Activated gamma-delta T cell treated with anti-CD3 and anti-CD28 coated beads, Interleukin-2, amount 50 U/mL, for 16 hours (primary cell): ENCODE results near the gene MMUT.
"Not testable (repeated sequence)": the region's sequence is repeated elsewhere in the genome, so short reads cannot be mapped to it uniquely, and the experiment has no call there.

Source experiments
- DNase-seq: peaks from one replicate; pipeline ENCODE4 v3.0.0-alpha.2; 2020; ENCODE audit warnings: low read depth

MMUT gene

DNA sequence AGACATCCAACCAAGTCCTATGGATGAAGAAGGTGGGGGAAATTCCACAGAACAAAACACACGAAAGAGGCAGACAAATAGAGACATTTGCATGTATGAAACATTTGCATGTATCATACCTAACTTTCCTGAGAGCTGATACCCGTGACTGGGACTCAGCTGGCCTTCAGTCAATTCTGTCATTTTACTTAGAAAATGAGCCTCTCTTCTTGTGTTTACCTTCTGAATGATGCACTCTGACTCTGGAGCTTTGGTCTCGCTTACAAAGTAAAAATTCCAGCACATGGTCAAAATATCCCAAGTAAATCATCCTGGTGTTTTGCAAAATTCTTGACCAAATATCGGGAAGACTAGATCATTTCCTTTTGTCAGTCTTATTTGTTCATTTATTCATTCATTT lies 46.9 kb downstream of the MMUT start:
- DNase-seq: no peak

DNA sequence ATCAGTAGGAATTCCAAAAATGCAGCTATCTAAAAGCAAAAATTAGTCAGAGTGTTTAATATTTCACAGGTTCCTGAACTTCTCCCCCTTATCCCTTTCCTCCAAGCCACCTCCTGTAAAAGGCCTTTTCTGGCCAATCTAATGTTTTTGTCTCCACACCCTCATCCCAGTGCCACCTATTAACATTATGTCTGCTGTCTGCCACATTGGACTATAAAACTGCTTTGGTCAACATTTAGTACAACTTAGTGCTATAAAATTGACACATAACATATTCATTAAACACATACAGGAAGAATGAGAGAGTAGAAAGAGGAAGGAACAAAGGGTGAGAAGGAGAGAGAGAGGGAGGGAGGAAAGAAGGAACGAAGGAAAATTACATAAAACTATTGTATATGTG lies 47.7 kb downstream of the MMUT start:
- DNase-seq: no peak

DNA sequence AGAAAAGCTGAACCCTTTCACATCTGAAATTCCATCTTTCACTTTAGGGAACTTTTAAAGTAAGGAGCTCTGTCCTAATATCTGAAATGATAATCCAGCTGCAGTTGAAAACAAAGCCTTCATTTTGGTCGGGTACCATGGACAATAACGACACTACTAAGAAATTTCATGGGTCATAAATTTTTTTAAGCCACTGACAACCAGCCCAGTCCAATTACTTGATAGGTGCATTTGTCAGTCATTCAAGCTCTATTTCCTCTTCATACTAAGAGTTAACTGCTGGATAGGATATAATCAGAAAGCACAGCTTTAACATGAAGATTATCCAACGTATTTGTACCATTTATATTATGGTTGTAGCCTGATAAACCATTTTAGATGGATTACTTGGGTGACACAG lies 52.5 kb downstream of the MMUT start:
- DNase-seq: no peak

DNA sequence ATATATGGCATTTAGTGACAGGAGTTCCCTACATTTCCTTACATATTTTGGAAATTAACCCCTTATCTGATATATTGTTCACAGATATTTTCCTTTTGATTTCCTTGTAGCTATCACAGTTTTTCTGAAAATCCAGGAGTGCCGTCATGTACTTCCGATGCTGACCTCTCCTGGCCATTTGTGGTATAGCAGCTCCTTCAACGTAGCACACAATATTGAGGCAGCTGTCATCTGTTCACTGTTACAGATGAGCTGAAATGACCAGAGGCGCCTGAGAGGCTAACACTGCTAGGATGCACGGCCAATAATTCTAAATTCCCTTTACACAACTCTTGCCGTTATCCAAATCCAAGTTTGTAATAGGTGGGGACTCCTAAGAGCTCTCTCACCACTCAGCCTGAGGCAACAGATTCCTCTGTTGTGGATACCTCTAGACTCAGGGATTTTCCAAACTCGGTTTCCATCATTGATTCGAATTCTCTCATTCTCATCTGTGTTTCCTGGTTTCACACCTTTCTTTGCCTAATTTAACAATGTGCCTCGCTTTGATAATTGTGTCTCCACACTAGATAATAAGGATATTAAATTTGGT lies 53.0 kb downstream of the MMUT start:
- peak; percentile 24 for DNase-seq

DNA sequence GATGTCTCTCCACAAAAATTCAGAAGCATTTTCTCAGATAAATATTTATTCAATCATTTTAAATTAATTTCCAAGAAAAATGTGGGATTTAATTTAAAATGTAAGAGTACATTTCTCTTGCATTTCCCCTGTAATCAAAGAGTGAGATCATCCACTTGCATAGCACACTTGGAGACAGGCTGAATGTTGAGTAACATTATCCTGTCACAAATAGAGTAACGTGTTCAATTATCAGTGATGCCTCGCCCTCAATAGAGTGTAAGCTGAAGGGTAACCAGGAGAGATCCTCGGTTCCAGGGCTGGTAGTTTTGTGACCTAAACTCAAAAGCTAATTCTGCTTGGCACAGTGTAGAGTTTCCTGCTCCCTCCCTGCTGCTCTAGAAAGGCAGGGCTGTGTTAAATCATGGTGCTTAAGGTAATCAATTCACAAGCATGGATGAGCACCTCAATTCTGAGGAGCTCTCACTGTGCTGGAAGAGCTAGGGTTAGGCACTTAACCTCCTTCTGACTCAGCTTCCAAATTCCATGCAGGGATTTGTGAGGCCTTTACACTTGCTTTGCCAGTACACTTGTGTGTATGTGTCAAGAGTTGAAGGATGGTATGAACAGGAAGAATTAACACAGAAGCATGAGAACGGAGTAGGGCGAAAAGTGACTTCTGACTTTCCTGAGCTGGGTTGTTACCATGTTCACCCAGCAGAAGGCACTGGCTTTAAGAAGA lies 56.6 kb downstream of the MMUT start:
- DNase-seq: no peak

DNA sequence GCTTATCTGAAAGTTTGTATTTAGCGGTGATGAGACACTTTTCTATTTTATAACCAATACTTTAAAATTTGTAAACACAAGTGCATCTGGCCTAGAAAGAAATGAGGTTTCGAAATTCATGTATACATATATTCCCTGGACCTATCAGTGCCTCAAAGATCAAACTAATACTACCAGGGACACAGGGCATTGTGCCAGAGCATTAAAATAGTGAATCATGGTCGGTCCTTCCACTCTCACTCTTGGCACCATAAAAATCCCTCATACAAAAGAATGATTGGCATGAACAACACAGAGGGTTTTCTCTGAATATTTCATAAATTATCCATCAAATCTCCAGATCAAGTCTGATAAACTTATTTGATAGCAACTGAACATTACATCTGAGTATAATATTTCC lies 62.0 kb downstream of the MMUT start:
- no peak for DNase-seq

DNA sequence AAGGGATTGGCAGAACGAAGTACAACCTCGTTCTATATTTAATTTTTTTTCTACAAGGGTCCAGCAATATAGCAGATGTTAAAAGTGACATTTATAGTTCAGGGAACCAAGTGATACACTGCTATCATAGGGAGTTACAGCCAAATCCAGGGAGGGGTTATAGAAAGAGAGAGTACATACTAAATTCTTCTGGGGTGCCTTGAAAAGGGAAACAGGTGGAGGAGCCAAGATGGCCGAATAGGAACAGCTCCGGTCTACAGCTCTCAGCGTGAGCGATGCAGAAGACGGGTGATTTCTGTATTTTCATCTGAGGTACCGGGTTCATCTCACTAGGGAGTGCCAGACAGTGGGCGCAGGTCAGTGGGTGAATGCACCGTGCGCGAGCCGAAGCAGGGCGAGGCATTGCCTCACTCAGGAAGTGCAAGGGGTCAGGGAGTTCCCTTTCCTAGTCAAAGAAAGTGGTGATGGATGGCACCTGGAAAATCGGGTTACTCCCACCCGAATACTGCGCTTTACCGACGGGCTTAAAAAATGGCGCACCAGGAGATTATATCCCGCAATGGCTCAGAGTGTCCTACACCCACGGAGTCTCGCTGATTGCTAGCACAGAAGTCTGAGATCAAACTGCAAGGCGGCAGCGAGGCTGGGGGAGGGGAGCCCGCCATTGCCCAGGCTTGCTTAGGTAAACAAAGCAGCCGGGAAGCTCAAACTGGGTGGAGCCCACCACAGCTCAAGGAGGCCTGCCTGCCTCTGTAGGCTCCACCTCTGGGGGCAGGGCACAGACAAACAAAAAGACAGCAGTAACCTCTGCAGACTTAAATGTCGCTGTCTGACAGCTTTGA lies 76.2 kb downstream of the MMUT start:
- DNase-seq: not testable (repeated sequence)

DNA sequence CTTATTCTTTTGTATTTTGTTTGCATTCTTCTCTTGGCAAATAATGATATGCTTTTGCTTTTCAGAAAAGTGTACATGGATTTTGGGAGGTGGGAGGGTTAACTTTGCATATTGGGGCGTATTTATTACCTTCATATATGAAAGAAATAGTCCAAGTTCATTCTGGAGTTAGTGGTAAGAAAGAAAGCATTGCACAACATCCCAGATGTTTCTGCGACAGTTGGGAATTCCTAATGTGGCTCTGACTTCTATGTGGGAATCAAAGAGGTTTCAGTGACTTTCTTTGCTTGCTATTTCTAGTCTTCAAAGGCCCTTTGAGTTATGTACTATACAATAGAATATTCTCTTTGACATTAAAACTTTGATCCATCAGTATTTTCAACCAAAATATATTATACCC lies 78.1 kb downstream of the MMUT start:
- no peak for DNase-seq
